Breast epithelium (tissue), 3 donors: Measurements from ENCODE around the gene FUCA2.

Source experiments
- POLR2AphosphoS5 ChIP-seq, 3 donors: sonication (generic); formaldehyde crosslinking; IDR thresholded peaks; one replicate each; pipeline ENCODE4 v1.6.1; 2017; ENCODE audit warnings: antibody characterized with exemption in 3 of 3
- TF ChIP-seq, protein P1 (sequence below), 3 donors: fragments of 450-650 bp; IDR thresholded peaks; one replicate each; pipeline ENCODE4 v1.5.1; 2016 to 2017; ENCODE audit warnings: antibody characterized with exemption in 3 of 3, mild to moderate bottlenecking in 3 of 3, moderate library complexity in 3 of 3

DNA sequence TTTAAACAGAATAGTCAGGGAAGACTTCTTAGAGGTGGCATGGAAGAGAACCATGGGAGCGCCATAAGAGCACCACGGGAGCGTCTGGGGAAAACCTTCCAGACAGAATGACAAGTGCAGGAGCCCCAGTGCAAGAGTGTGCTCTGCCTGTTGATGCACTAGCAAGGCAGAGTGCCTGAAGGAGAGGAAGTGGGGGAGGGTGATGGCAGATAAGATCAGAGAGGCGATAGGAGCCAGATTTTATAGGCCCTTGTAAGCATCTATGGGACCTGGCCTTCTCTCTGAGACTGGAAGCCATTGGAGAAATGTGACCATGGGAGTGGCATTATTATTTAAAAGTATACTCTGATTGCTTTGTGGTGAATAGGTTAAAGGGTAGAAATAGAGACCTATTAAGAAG is 13.1 kb downstream of the FUCA2 start:
- TF ChIP-seq, protein P1, sequence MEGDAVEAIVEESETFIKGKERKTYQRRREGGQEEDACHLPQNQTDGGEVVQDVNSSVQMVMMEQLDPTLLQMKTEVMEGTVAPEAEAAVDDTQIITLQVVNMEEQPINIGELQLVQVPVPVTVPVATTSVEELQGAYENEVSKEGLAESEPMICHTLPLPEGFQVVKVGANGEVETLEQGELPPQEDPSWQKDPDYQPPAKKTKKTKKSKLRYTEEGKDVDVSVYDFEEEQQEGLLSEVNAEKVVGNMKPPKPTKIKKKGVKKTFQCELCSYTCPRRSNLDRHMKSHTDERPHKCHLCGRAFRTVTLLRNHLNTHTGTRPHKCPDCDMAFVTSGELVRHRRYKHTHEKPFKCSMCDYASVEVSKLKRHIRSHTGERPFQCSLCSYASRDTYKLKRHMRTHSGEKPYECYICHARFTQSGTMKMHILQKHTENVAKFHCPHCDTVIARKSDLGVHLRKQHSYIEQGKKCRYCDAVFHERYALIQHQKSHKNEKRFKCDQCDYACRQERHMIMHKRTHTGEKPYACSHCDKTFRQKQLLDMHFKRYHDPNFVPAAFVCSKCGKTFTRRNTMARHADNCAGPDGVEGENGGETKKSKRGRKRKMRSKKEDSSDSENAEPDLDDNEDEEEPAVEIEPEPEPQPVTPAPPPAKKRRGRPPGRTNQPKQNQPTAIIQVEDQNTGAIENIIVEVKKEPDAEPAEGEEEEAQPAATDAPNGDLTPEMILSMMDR (IDR thresholded peaks at IDR 0.05) = no peak
- no peak for TF ChIP-seq POLR2AphosphoS5 (IDR thresholded peaks at IDR 0.05)
